HG03280 (cell line): Measurements from ENCODE around the gene PHLDB3.
"Not testable (repeated sequence)": the region's sequence is repeated elsewhere in the genome, so short reads cannot be mapped to it uniquely, and the experiment has no call there.

Source experiments
- ATAC-seq: cut with Tn5 transposase; IDR thresholded peaks from one replicate; pipeline ENCODE4 v1.9.1; 2021; ENCODE audit warnings: mild to moderate bottlenecking, moderate library complexity; ENCODE audit not compliant: unreplicated experiment

PHLDB3 gene

DNA sequence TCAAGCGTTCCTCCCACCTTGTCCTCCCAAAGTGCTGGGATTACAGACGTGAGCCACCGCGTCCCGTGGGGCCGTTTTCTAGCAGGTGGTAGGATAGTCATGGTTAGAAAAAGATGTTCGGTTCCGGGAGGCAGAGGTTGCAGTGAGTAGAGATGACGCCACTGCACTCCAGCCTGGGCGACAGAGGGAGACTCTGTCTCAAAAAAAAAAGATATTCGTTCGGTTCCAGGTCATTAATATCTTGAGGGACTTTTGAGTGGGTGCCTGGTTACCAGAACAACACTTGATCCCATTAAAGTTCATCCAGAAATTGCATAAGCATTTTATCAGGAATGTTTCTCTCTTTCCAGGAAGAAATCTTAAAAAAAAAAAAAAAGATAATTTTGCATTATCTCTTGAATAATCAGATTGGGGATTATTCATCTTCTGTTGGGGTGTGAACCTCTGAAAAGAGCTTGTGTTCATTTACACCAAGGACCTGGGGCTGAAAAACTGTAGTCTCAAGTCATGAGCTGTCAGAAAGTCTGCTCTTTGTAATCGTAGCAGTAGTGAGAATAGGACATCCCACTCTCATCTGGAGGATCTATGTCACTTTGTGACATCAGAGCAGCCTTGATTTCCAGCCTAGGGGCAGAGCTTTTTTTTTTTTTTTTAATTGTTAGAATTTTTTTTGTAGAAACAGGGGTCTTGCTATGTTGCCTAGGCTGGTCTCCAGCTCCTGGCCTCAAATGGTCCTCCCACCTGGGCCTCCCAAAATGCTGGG is 23.5 kb upstream of the PHLDB3 start:
- ATAC-seq, result no peak

DNA sequence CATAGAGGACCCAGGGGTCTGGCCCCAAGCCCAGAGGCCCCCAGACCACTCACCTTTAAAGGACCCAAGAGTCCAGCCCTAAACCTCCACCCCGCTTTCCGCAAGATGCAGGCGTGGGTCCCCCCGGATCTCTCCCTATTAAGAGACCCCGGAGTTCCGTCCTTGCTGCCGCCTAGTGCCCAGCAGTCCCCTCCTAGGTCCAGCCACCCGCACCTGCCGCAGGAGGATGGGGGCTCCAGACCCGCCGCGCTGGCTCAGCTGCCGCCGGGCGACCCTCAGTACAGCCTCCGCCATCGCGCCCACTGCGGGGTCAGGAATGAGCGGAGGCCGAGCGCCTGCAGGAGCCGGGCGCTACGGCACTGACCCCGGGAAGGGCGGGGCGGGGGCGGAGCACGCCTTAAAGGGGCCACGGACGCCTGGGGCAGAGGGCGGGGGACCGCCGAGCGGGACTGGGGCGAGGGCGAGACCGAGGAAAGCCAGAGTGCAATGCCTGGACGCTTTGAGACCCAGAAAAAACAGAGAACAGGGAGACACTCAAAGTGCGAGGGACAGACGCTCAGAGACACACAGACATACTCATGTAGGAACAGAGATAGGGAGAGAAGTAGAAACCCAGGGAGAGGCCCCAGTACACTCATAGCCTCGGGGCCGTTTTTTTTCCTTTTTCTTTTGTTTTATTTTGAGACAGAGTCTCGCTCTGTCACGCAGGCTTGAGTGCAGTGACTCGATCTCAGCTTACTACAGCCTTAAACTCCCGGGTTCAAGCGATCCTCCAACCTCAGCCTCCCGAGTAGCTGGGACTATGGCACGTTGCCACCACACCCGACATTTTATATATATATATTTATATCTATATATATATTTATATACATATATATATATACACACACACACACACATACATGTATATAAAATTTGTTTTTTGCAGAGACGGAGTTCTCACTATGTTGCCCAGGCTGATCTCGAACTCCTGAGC is 22.6 kb upstream of the PHLDB3 start, which contains the start of gene ETHE1:
ETHE1 (minus strand) TSS at position 318 of the 976 bp plus-strand sequence; CDS start at position 294, 24 bp downstream.
- peak; percentile 70 for ATAC-seq

DNA sequence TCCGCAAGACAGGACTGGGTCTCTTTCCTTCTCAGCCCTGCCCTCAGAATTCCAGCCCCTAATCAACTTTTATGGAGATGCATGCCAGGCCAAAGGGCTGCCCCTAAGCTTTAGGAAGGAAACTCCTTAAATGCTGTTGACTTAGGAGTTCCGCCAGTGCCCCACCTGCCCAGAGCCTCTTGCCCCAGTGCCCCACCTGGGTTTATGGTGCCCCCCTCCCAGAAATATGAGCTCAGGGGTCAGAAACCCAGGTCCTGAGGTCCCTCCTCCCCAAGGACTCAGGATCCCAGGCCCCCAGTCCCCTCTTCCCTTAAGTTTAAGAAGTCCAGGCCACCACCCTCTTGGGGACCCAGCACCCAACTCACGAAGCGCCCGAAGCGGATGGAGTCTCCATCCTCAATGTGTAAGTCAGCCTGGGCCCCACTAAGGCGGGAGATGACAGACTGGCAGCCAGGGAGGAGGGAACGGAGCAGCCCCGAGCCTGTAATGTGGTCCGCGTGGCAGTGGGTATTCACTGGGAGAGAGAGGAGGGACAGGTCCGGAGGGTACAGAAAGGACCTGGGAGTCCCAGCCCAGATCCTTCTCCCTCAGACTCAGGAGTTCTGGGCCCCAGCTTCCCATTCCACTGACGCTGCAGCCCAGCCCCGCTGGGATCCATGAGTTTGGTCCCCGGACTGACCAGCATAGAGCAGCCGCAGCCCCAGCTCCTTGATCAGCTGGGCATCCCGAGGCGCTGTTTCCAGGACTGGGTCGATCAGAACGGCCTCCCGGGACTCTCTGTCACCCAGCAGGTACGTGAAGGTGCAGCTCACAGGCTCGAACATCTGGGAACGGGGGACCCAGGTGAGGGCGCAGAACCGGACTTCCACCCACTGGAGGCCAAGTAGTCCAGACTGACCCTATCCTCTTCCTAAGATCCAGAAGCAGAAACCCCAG is 21.6 kb upstream of the PHLDB3 start:
- ATAC-seq, result no peak

DNA sequence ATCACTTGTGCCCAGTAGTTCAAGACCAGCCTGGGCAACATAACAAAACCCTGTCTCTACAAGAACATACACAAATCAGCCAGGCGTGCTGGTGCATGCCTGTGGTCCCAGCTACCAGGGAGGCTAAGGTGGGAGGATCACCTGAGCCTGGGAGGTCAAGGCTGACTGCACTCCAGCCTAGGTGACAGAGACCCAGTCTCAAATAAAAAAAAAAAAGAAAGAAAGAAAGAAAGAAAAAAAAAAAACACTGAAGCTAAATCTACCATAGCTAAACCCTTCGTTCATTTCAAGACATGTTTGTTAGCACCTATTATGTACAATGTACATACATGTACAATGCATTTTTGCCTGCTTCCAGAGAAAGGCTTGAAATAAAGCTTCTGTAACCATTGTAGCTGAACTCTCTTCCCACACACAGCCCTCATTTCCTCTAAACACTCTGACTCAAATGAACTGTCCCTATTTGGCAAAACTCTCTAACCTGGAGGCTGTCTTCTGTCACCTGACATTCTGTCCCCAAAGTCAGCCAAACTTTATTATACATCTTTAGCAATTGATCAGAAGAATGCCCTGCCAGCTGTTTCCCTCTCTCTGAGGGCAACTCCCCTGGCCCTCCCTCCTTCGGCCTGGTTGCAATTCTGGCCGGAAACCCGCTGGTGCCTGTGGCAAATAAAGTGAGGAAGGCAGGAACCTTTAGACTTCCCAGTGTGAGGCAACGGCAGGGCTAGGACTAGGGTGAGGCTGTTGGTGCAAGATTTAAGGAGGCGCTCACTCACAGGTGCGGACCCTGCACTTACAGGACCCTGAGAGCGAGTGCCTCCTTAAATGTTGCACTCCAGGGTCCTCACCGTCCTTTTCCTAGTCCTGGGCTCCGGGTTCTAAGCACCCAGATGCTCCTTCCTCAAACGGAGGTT is 20.6 kb upstream of the PHLDB3 start:
- no peak for ATAC-seq

DNA sequence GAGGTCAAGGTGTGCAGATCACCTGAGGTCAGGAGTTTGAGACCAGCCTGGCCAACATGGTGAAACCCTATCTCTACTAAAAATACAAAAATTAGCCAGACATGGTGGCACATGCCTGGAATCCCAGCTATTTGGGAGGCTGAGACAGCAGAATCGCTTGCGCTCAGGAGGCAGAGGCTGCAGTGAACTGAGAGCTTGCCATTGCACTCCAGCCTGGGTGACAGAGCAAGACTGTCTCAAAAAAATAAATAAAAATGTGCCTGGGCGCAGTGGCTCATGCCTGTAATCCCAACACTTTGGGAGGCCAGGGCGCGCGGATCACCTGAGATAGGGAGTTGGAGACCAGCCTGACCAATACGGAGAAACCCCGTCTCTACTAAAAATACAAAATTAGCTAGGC is 19.1 kb upstream of the PHLDB3 start:
- ATAC-seq, result not testable (repeated sequence)

DNA sequence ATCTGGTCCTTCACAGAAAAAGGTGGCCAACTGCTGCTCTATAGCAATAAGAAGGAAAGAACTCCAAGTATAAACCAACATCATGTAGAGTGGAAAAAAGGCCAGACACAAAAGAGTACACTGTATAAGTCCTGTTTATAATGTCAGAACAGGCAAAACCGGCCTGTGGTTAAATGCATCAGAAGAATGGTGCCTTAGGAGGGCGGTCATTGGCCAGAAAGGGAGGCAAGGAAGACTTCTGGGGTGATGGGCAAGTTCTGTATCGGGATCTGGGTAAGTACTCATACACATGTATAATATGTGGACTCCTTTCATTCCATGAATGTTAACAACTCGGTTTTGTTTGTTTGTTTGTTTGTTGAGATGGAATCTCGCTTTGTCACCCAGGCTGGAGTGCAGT is 18.4 kb upstream of the PHLDB3 start:
- ATAC-seq, result no peak

DNA sequence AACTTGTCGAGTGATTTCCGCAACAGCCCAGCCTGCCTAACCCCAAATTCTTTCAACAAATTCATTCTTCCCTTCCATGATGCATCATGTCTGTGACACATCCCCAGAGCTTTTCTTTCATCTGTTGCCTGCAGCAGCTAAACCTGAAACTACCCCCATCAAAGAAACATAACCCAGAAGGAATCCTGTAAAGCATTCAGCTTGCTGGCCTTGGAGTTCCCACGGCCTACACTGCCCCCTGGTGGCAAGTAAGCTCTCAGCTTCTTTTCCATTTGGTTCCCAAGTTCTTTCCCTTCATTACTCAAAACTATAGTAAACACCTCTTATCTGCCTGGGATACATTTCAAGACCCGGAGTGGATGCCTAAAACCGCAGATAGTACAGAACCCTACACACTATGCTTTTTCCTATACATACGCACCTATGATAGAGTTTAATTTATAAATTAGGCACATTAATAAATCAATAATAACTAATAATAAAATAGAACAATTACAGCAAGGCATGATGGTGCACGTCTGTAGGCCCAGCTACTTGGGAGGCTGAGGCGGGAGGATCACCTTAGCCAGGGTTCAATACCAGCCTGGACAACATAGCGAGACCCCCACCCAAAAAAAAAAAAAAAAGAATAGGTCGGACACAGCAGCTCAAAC is 15.0 kb upstream of the PHLDB3 start:
- no peak for ATAC-seq

DNA sequence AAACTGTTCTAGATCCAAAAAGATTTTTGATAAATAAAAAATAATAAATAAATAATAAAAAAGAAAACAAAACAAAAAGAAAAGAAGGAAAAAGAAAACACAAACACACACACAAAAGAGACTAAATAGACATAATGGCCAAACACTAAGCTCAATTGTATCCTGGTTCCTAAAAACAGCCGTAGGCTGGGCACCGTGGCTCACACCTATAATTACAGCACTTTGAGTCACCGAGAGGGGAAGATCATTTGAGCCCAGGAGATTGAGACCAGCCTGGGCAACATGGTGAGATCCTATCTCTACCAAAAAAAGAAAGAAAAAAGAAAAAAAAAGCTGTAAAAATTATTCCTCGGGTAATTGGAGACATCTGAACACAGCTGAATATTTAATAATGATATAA is 13.5 kb upstream of the PHLDB3 start:
- no peak for ATAC-seq

DNA sequence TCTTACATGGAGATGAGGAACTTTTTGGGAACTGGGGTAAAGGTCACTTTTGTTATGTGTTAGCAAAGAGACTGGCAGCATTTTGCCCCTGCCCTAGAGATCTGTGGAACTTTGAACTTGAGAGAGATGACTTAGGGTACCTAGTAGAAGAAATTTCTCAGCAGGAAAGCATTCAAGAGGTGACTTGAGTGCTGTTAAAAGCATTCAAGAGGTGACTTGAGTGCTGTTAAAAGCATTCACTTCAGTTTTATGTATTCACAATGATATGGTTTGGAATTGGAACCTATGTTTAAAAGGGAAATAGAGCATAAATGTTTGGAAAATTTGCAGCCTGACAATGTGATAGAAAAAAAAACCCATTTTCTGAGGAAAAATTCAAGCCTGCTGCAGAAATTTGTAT is 7.9 kb upstream of the PHLDB3 start:
- not testable (repeated sequence) for ATAC-seq

DNA sequence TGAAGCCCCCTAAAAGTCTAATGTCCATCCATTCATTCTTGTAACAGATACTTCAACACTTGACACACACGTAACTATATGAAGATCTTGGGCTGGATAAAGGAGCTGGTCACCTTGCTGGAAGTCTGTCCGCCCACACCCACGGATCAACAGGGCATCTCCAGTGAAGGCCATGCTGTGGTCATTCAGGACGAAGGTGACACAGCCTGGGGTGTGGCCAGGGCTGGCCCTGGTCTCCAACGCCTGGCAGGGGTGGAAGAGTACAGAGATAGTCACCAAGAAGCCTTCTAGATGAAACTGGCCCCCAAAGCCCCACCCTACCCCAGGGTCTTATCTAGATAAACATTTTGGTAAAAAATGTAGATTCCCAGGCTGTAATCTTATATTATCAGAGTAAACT is 6.8 kb upstream of the PHLDB3 start:
- ATAC-seq, result no peak

DNA sequence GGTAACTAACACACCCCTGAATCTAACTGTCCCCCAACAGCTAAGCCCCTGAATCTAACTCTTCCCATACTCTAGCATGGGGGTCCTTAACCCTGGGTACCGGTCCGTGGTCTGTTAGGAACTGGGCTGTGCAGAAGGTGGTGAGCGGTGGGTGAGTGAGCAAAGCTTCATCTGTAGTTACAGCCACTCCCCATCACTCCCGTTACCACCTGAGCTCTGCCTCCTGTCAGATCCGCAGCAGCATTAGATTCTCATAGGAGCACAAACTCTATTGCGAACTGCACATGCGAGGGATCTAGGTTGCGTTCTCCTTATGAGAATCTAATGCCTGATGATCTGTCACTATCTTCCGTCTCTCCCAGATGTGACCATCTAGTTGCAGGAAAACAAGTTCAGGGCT is 6.2 kb upstream of the PHLDB3 start:
- no peak for ATAC-seq

DNA sequence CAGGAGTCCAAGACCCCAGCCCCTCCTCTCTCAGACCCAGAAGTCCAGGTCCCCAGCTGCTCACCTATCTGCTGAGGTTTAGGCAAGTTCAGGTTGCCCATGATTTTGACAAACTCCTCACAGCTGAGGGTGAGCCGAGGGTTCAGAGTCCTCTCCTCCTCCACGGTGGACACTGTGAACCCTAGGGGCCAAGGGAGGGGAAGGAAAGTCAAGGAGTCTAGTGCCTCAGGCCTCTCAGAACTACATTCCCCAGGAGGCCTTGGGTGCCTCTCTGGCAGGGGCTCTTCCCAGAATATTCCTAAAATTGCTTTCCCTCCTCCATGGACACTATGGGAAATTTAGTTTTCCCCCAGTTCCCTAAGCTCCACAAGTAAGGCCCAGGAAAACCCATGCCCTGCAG is 3.3 kb upstream of the PHLDB3 start:
- ATAC-seq, result no peak

DNA sequence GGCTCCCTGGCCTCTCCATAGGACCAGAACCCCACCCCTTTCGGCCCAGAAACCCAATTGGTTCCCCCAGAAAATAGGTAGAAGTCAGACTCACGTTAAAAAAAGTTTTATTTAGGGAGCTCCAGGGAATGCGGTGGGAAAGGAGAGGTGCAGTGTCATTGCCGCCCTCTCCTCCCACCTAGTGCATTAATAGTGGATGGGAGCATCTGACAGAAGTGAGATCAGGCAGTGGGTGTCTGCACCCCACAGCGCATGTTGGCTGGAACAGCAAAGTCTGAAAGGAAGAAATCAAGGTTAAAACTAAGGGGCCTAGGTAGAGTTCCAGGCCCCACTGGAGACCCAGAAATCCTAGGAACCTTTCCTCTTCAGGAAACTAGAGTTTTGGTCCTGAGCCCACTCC is 2.1 kb upstream of the PHLDB3 start:
- no peak for ATAC-seq

DNA sequence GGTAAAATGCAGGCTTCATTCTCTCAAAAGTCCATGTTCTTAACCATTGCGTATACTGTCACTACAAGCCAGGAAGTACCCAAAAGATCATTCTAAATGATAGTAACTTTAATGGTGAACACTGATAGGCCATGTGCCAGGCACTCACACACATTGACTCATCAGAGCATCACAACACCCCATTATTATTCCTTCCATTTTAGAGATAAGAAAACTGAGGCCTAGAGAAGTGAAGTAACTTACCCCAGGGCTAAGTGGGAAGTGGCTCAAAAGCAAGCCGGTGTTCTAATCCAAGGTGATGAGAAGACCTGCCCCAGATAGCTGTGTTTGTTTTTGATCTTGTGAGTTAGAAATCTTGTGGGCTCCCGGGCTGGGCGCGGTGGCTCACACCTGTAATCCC is 1.4 kb upstream of the PHLDB3 start:
- no peak for ATAC-seq

DNA sequence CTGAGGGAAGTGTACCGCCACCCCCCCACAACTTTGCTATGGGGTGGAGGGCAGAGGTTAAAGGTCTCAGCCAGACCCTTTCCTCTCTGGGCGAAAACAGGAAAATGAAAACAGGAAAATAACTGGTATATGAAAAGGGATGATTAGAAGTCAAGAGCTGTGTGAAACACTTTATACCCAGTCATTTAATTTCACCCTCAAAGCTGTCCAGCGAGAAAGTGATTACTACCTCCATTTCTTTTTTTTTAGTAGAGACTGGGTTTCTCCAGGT is 575 bp upstream of the PHLDB3 start:
- no peak for ATAC-seq

DNA sequence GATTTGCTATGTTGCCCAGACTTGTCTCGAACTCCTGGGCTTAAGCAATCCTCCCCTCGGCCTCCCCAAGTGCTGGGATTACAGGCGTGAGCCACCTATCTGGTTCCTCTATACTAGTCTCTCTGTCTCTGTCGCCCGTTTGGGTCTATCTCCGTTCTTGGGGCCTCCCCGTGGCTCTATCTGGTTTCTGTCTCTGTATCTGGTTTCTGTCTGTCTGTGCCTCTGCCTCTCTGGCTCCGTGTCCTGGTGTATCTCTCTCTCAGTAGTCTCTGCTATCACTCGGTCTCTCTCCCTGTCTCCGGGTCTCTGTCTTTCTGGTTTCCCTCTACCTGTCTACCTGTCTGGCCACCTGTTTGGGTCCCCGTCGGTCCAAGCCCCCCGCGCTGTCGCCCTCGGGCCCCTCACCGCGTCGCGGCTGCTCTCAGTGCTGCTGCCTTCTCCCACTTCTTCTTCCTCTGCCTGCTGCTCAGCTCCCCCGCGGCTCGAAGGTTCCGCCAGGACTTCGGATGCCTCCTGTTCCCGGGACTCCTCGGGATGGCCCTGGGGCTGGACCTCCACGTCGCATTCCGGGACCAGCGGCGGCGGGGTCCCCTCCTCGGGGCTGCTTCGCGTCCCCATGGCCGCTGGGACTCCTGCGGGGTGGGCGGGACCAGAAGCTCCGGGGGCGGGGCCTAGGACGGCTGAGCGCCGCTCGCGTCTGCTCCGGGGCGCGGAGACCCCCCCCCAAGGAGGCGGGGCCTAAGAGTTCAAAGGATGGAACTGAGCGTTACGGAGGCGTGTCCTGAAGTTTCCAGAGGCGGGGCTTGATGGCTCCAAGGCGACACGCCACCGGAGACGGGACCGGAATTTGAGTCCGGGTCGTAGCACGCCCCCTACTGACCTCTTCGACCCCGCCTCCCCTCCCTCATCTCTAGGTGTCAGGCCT is 783 bp downstream of the PHLDB3 start:
- peak; percentile 88 for ATAC-seq

DNA sequence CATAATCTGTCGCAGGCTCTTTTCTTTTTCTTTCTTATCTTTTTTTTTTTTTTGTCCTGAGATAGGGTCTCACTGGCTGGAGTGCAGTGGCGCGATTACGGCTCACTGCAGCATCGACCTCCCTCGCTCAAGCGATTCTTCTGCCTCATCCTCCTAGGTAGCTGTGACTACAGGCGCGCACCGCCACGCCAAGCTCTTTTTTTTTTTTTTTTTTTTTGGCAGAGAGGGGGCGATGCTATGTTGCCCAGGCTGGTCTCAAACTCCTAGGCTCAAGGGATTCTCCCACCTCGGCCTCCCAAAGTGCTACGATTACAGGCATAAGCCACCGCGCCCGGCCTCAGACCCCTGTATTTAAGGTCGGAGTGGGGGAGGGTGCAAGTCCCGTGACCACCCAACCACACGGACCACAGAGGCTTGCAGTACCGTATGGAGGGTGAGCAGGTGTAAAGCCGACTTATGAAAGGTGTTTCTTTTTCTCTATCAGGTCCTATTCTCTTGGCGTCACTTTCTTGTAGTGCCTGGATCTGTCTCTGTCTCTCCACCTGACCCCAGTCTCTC is 2.0 kb downstream of the PHLDB3 start:
- no peak for ATAC-seq
